SH-SY5Y (cell line): Measurements from ENCODE around the gene PLA2G4E.
A peak's percentile ranks its signal among the peaks of the same experiment; 100 is the strongest.

Experiments used
- GATA2 ChIP-seq: IDR thresholded peaks from 2 replicates; pipeline ENCODE4 v1.6.1; 2011; ENCODE audit warnings: mild to moderate bottlenecking, low read depth, low read length
- GATA3 ChIP-seq: IDR thresholded peaks from 2 replicates; pipeline ENCODE4 v1.6.1; 2011; ENCODE audit warnings: low read depth, mild to moderate bottlenecking, low read length, moderate library complexity

The PLA2G4E gene

GRCh38 chr15:42038401-42038800 is 17.6 kb upstream of the PLA2G4E start:
- TF ChIP-seq GATA3 (no peak), GATA2 (no peak)

GRCh38 chr15:42037656-42038055 is 16.8 kb upstream of the PLA2G4E start:
- TF ChIP-seq GATA3 (no peak), GATA2 (no peak)

GRCh38 chr15:42036966-42037365 is 16.1 kb upstream of the PLA2G4E start:
- TF ChIP-seq GATA2: no peak
- no peak for TF ChIP-seq GATA3

GRCh38 chr15:42036112-42036905 is 15.5 kb upstream of the PLA2G4E start:
- TF ChIP-seq GATA2 (no peak), GATA3 (no peak)

- TF ChIP-seq GATA2 (no peak), GATA3 (no peak)
Observed at GRCh38 chr15:42035435-42035761, 14.6 kb upstream of the PLA2G4E start.

GRCh38 chr15:42034628-42035434 is 14.0 kb upstream of the PLA2G4E start:
- TF ChIP-seq GATA3 (no peak), GATA2 (no peak)

- TF ChIP-seq GATA2 (no peak), GATA3 (no peak)
Observed at GRCh38 chr15:42033214-42033873, 12.5 kb upstream of the PLA2G4E start.

- TF ChIP-seq GATA2 (no peak), GATA3 (no peak)
Observed at GRCh38 chr15:42032376-42033213, 11.8 kb upstream of the PLA2G4E start.

GRCh38 chr15:42031198-42031915 is 10.5 kb upstream of the PLA2G4E start:
- TF ChIP-seq GATA3 (no peak), GATA2 (no peak)

GRCh38 chr15:42027521-42027920 is 6.7 kb upstream of the PLA2G4E start:
- TF ChIP-seq GATA2: no peak
- no peak for TF ChIP-seq GATA3

- TF ChIP-seq GATA3 (no peak), GATA2 (no peak)
Observed at GRCh38 chr15:42024303-42024702, 3.5 kb upstream of the PLA2G4E start.

GRCh38 chr15:42021593-42021992 is 751 bp upstream of the PLA2G4E start:
- TF ChIP-seq GATA3 (no peak), GATA2 (no peak)

- no peak for TF ChIP-seq GATA3
- peak; percentile 64 for TF ChIP-seq GATA2
Observed at GRCh38 chr15:42018306-42019224, 2.3 kb downstream of the PLA2G4E start.
